Measurements from ENCODE around the gene BLOC1S1.

Gene BLOC1S1

DNA sequence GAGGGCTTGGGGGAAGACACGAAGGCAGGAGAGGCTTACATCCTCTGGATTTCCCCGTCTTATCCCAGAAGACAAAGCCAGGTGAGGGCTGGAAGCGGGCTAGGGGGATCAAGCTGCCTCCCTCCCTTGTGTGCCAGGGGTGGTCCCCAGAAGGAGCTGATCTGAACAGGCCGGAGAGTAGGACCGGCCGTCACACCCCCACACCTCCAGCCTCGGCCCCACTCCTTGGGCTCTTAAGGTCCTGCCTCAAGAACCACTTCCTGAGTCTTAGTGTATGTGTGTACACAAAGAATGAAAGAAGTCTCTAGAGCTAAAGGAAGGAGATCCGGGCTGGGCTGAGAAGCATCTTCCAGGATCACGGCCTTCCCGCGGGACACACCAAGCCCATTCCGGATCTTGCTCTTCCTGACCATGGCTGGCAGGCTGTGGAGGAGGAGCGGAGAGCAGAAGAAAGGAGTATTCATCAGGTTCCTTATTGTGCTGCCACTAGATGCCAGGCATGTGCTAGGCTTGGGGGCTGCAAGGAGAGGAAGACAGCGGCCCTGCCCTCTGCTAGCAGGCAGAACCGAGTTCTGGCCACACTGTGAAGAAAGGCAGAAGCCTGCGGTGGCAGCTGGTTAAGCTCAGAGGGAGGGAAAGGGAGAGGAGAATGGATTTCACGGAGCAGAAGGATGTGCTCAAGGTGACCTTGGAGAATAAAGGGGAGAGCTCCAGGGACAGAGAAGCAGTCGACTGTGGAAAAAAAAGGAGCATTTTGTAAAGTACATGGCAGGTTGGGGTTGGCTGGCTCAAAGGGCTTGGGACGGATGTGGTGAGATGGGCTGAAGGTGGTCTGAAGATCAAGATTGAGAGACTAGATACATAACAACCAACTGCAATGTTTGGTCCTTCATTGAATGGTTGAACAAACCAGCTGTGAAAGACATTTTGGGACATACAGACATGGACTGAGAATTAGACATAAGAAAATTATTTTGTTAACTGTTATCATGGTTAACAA lies 14.3 kb downstream of the BLOC1S1 start:
- peak; percentile 73 for DNase-seq (ENCODE audit: low read depth, low spot score)
- TF ChIP-seq, protein P1, sequence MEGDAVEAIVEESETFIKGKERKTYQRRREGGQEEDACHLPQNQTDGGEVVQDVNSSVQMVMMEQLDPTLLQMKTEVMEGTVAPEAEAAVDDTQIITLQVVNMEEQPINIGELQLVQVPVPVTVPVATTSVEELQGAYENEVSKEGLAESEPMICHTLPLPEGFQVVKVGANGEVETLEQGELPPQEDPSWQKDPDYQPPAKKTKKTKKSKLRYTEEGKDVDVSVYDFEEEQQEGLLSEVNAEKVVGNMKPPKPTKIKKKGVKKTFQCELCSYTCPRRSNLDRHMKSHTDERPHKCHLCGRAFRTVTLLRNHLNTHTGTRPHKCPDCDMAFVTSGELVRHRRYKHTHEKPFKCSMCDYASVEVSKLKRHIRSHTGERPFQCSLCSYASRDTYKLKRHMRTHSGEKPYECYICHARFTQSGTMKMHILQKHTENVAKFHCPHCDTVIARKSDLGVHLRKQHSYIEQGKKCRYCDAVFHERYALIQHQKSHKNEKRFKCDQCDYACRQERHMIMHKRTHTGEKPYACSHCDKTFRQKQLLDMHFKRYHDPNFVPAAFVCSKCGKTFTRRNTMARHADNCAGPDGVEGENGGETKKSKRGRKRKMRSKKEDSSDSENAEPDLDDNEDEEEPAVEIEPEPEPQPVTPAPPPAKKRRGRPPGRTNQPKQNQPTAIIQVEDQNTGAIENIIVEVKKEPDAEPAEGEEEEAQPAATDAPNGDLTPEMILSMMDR (IDR thresholded peaks at IDR 0.05; ENCODE audit: low read depth, low read length), result no peak

DNA sequence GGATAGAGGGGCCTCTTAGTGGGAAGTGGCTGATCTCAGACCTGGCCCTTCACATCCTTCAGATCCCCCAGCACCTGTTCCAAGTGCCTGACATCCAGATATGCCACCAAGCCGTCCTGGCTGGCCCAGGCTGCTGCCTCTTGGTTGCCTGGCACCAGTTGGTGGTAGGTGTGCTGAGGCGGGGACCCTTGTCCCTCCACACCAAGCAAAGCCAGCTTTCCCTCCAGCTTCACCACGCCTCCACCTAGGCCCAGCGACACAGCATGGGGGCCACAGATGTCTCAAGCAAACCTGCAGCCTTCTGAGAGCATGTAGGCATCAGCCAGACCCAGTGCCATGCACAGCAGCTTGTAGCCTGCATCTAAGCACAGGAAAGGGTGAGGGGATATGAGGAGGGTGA lies 16.4 kb downstream of the BLOC1S1 start:
- TF ChIP-seq, protein P1 (IDR thresholded peaks at IDR 0.05; ENCODE audit: low read depth, low read length), result no peak
- in situ Hi-C loops (cut with HindIII; ENCODE audit: low sequenced_read_pairs), result no loop called here
- no peak overlapping the region for H3K4me3 ChIP-seq (ENCODE audit: low read depth, low read length)
- no peak for DNase-seq (ENCODE audit: low read depth, low spot score)

More for the DNA sequence above, 14.3 kb downstream of the BLOC1S1 start:
- in situ Hi-C loops (cut with HindIII; ENCODE audit: low sequenced_read_pairs), result no loop called here
- H3K4me3 ChIP-seq (ENCODE audit: low read depth, low read length), result peak overlapping the region; percentile 83

DNA sequence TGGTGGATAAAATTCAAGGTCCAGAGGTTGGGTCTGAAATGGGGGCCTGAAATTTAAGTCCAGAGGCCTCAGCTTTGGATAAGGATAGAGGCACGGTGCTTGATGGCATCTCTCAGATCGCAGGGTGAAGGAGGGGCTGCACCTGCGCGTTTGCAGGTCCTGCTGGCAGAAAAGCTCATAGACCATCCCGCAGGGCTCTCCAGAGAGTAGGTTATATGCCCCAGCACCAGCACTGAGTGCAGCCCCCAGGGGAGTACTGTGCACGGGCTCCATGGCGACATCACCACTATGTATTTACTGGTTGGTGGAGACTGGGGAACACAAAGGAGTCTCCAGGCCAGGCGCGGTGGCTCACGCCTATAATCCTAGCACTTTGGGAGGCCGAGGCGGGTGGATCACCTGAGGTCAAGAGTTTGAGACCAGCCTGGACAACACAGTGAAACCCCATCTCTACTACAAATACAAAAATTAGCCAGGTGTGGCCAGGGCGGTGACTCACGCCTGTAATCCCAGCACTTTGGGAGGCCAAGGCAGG lies 17.2 kb downstream of the BLOC1S1 start:
- TF ChIP-seq, protein P1 (IDR thresholded peaks at IDR 0.05; ENCODE audit: low read depth, low read length), result no peak
- H3K4me3 ChIP-seq (ENCODE audit: low read depth, low read length), result no peak overlapping the region
- in situ Hi-C loops (cut with HindIII; ENCODE audit: low sequenced_read_pairs), result no loop called here
- DNase-seq (ENCODE audit: low read depth, low spot score), result no peak

DNA sequence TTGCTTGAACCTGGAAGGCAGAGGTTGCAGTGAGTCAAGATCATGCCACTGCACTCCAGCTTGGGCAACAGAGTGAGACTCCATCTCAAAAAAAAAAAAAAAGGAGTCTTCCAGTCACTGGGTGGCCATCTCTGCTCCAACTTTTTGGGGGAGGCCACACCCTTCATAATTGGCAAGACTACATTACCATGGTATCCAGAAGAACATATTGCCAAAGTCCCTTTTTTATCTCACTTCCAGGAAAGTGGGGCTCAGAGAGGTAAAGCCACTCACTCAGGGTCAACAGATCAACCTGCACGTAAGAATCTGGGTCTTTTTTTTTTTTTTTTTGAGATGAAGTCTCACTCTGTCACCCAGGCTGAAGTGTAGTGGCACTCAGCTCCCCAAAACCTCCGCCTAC lies 18.0 kb downstream of the BLOC1S1 start:
- in situ Hi-C loops (cut with HindIII; ENCODE audit: low sequenced_read_pairs), result no loop called here
- no peak for DNase-seq (ENCODE audit: low read depth, low spot score)
- TF ChIP-seq, protein P1 (IDR thresholded peaks at IDR 0.05; ENCODE audit: low read depth, low read length), result no peak
- no peak overlapping the region for H3K4me3 ChIP-seq (ENCODE audit: low read depth, low read length)

DNA sequence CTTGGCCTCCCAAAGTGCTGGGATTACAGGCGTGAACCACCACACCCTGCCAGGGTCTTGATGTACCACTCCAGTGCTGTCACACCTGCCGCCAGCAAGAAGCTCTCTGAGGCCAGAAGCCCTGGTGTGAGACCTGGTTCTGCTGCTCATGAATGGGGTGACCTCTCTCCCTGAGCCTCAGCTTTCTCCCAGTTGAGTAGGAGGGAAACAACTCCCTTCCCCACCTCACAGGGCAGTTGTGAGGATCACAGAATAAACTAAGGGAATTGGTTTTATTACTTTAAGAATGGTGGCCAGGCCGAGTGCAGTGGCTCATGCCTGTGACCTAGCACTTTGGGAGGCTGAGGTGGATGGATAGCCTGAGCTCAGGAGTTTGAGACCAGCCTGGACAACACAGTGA lies 18.7 kb downstream of the BLOC1S1 start:
- in situ Hi-C loops (cut with HindIII; ENCODE audit: low sequenced_read_pairs), result no loop called here
- no peak overlapping the region for H3K4me3 ChIP-seq (ENCODE audit: low read depth, low read length)
- DNase-seq (ENCODE audit: low read depth, low spot score), result no peak
- TF ChIP-seq, protein P1 (IDR thresholded peaks at IDR 0.05; ENCODE audit: low read depth, low read length), result no peak

DNA sequence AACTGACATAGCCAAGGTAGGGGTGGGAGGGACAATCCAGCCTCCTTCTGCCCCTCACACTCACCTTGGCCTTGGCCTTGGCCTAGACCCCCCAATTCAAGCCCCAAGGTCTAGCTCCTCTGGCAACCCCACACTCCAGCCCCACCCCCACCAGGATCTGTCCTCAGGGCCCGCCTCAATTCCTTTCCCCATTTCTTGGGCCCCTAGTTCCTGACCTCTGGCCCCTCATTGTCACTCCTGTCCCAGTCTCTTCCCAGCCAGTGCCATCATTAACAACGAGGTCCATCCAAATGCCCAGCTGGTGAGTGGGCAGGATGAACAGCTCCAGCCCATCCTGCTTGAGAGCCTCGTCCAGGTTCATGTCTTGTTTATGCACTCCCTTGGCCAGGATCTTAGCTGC lies 20.2 kb downstream of the BLOC1S1 start:
- TF ChIP-seq, protein P1 (IDR thresholded peaks at IDR 0.05; ENCODE audit: low read depth, low read length), result no peak
- no peak overlapping the region for H3K4me3 ChIP-seq (ENCODE audit: low read depth, low read length)
- no peak for DNase-seq (ENCODE audit: low read depth, low spot score)
- in situ Hi-C loops (cut with HindIII; ENCODE audit: low sequenced_read_pairs), result no loop called here
